ENCODE measurements around the gene SIRPG.
A peak's percentile ranks its signal among the peaks of the same experiment; 100 is the strongest.
"Not testable (repeated sequence)": the region's sequence is repeated elsewhere in the genome, so short reads cannot be mapped to it uniquely, and the experiment has no call there.

Gene SIRPG

DNA sequence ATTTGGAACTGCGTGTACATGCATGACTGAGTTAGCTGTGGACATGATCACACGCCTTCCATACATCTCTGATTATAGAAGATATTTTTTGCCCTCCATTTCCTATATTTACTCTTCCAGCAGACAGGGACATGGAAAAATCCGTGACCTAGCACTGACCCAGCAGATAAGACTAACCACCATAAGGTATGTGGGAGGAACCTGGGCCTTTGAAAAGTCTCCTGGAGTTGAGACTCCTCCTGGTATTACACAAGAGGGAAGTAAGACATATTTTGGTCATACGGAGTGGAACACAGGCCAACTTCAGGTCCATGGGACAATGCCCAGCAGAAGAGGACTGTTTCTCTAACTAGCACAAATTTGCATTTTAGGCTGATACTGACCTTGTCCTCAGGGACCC lies 24.0 kb downstream of the SIRPG start:
- no peak for DNase-seq

DNA sequence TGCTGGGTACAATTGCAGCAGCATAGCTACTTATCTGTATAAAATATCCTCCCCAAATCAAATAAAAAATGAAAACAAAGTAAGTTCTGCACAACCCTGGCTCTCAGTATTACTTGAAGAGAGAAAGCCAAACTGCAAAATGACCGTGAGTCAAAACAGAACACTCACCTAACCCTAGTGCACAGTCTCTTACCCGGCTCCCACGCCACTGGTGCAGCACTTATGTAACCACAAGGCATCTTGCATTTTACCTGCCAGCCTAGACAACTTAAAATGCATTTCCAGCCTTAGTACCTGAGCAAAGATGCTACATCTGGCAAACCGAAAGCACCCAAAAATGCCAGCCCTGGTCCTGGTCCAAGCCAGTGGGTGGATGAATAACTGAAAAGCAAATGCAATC lies 25.4 kb downstream of the SIRPG start:
- DNase-seq: no peak

DNA sequence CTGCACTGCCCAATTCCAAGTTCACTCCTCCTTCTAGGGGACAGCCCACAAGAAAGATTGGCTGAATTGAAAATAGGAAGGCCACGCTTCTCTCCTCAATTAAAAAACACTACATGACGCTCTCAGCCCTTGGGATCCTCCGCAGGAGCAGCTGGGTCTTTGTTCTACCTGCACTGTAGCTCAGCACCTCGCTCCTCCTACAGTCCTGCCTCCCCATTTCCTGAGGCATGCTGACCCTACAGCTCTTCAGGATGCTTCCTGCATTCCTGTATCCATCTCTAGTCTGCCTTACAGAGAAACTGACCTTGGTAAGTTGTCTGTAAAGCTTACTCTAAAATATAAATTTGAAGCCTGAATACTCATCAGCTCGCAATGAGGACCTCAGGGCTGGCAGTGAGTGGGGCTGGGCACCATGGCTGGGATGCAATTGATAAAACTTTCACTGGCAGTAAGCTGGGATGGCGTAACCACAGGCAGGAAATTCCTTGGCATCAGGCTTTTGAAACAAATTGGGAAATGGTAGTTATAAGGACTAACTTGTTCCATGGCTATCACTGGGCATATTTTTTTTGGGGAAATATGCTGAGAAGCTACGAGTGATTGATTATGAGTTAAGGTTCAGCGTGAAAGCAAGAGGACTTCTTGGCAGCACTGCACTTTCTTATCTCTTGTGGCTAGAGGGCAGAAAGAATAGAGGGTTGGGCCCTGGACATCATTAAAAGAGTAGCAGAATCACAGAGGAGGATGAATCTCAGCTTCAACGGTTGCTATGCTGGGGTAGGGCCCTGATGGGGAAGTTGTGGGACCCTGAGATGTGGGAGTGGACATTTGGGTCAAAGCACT lies 26.0 kb downstream of the SIRPG start:
- peak; percentile 13 for DNase-seq

DNA sequence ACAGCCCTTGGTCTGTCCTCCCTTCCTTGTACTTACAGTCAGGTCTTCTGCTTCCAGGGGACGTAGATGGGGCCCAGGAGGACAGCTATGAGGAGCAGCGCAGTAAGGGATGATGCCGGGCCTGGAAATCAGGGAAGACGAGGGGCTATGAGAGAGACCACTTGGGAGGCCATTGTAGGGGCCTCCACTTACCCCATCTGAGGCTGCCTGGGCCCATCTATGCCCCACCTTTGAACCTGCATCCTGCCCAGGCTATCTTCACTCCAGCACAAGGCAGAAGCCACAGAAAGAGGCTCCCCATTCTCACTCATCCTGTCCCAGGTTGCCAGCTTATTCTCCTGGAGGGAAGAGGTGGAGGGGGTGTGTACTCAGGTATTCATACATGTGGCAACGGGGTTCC lies 27.4 kb downstream of the SIRPG start:
- no peak for DNase-seq

DNA sequence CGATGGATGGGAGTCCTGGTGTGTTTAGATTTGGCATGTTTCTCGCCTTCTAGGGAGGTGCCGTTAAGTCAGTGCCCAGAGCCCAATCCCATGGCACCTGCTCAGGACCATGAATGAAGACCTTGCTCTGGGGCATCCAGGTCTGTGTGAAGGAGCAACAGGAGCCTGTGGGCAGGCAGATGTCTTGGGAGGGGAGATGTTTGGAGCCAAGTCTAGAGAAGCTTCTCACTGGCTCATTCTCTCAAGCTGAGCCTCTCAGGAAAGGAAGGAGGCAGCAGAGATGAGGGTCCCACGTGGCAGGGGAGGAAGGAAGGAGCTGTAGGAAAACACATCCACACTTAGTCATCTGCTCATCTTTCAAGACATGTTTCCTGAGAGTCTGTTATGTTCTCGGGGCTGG lies 28.3 kb downstream of the SIRPG start:
- DNase-seq: no peak

DNA sequence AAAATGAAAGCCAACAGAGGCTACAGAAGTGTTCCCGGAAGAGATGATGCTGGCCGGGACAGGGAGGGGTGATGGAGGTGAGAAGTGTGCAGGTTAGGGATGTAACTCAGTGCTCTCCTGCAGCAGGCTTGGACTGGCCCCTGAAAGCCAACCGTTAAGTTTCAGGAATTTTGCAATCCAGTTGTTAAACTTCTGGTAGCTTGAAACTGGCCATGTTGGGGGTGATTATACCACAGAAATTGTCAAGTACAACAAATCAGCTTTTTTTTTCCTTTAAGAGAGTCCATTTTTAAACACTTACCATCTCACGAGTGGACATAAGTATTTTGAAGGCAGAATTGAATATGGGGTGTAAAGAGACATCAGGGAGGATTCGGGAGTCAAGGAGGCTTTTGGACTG lies 29.0 kb downstream of the SIRPG start:
- DNase-seq: no peak

DNA sequence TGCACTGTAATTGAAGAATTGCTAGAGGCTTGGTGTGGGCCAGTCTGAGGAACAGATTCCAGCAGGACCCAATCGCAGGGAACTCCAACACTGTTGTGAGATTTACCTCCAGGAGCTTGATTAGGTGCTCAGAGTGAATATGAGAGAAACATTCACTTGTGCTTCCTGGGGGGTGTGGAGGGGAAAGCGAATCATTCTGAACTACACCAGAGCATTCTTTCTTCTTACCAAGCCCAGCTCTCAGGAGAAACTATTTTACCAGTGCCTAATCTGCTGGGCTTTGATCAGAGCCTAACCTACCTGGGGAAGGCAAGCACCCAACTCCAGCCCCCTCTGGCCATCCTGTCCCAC lies 30.4 kb downstream of the SIRPG start:
- no peak for DNase-seq

DNA sequence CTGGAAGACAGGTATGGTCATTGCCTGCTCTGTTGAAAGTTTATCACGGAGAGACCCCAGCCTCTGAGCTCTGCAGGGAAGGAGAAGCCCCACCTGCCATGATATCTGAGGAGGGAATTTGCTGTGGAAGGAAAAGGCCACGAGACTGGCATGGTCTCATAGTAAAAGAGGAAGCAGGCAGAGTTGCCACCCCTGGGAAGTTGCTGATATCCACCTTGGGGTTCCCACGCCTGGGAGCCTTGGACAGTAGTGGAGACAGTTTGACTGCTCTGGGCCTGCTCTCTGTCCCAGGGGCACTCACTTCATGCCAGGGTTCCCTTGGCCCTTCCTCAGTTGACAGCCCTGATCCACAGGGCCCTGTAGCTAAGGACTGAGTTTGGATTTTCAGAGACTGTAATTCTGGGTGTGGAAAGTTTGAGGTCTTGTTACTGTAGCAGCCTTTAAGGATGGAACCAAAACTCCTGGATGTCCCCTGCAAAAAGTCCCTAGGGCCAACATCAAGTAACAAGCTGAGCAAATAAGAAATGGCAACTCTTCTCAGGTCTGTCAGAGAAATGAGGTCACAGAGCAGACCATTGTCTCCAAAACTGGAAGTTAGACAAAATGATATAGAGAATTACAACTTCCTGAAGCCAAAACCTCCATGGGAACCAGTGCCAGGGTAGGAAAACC lies 30.9 kb downstream of the SIRPG start:
- DNase-seq: no peak

DNA sequence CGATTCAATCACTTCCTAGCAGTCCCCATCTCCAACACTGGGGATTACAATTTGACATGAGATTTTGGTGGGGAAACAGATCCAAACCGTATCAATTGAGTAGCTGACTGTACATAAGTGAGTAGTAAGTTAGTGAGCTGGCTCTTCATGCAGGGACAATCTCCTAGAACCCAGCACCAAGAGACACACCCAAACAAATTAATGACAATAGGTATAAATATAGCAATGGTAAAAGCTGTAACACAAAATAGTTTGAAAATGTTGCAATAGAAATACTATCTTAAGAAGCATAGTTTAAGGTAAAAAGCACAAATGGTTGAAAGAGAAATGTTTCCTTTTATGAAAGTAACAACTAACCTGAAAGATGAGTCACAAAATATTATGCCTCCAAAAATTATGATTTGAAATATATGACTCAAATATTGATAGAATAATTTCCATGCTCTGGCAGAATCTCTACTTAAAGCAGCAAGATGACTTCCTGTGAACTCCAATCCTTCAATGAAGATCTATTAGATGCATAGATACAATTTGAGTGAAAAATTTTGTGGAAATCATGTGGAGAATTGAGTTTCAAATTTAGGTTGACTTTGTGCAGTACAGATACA lies 32.4 kb downstream of the SIRPG start:
- DNase-seq: no peak

DNA sequence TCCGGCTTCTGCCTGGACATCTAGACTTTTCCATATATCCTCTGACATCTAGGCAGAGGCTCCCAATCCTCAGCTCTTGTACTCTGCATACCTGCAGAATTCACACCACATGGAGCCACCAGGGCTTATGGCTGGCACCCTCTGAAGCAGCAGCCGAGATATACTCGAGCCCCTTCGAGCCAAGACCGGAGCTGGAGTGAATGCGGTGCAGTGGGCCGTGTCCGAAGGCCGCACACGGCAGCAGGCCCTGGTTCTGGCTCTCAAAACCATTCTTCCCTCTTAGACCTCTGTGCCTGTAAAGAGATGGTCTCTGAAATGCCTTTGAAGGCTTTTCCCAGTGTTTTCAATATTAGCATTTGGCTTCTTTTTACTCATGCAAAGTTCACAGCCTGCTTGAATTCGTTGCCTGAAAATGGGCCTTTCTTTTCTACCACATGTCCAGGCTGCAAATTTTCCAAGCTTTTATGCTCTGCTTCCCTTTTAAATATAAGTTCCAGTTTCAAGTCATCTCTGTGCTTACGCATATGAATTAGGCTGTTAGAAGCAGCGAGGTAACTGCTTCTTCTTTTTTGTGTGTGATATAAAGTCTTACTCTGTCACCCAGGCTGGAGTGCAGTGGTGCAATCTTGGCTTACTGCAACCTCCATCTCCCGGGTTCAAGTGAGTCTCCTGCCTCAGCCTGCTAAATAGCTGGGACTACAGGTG lies 33.9 kb downstream of the SIRPG start:
- DNase-seq: no peak

DNA sequence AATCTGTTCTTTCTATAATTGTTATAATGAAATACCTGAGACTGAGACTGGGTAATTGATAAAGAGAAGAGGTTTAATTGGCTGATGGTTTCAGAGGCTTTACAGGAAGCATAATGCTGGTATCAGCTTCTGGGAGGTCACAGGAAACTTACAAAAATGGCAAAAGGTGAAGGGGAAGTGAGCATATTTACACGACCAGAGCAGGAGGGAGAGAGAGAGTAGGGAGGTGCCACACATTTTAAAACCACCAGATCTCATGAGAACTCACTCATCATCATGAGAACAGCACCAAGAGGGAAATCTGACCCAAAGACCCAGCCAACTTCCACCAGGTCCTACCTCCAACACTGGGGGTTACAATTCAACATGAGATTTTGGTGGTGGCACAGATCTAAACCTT lies 35.1 kb downstream of the SIRPG start:
- no peak for DNase-seq

DNA sequence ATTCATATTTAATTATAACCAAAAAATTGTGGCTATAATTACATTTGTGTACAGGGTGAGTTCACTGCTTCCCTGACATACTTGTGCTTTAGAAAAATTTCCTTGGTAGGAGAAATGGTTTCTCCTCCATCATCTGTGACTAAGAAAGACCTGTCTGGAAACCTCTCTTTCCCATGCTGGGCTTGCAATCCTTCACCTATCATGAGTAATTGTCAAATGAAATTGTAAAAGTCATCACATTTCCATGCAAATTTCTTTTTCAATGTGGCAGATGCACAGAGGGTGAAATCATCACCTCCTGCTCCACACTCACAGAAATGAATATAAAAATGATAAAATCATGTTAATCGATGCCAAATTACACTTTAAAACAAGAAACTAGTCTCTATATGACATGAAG lies 36.3 kb downstream of the SIRPG start:
- DNase-seq: no peak

DNA sequence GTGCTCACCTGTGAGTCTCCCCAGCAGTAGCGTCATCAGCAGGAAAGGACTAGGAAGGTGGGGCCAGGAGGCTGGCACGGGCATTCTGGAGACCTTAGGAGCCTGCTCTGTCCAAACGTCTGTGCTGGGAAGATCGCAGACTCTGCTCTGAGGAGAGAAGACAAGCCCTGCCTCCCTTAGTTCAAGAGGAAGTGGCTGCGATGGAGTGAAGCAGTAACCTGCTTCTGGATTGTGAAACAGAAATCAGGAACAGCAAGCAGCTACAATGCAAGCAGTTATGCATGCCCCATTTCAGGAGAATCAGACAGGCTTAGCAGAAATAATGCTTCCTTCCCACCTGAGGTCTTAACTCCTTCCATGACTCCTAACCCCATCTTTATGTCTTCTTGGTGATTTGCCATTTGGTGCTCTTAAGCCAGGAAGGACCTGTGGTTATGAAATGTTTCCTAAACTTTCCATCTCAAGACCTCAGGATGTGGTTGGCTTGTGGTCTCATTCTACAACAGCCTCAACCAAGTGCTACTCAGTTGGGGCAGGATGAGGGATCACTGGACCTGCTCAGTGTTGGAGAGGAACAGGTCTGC lies 37.6 kb downstream of the SIRPG start, which contains the start of gene SIRPB1:
Gene SIRPB1 (minus strand): TSS at position 149 of the 584 bp plus-strand sequence. CDS start 65 bp downstream, at position 84.
- no peak for DNase-seq

DNA sequence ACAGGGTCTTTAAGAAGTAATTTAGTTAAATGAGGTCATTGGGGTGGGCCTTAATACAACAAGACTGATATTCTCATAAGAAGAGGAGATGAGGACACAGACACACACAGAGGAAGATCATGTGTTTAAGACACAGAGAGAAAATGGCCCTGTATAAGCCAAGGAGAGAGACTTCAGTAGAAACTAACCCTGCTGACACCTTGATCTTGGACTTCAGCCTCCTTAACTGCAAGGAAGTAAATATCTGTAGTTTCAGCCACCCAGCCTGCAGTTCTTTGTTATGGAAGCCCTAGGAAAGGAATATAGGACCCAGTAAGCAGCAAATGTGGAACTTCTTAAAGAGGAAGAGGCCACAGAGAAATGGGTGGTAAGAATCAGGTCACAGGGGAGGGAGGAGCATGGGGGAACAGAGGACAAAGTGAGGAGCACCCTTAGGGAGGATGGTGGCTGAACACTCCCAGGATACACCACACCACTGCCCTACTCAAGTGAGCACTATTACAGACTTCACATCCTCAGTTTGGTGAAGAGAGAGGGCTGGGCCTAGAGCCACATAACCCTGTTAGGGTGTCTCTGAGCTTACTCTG lies 38.5 kb downstream of the SIRPG start:
- DNase-seq: no peak

DNA sequence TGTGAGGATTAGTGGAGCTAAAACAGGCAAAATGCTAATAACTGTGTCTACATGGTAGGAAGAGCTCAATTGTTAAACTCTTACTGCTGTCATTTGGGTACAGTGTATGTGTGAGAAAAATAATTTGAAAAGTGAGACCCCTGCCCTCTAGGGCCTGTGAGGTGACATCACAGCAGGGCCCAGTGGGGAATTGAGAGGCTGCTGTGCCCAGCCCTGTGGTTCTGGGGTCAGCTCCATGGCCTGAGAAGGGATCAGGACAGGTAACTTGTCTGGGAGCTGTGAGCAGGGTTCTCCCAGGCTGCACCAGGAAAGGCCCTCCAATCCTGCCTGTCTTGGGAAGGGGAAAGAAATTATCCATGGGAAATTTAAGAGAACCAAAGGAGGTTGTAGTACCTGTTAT lies 39.1 kb downstream of the SIRPG start:
- DNase-seq: no peak

DNA sequence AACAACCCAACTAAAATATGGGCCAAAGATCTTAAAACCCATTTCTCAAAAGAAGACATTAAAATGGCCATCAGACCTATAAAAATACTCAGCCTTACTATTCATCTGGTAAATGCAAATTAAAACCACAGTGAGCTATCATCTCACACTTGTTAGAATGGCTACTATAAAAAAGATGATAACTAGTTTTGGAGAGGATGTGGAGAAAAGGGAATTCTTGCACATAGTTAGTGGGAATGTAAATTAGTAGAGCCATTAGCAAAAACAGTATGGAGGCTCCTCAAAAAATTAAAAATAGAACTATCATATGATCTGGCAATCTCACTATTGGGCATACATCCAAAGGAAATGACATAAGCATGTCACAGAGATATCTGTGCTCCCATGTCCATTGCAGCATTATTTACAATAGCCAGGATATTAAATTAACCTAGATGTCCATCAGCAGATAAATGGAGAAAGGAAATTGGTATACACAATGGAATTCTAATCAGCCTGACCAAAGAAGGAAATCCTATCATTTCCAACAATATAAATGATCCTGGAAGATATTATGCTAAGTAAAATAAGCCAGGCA lies 40.6 kb downstream of the SIRPG start:
- DNase-seq: no peak

DNA sequence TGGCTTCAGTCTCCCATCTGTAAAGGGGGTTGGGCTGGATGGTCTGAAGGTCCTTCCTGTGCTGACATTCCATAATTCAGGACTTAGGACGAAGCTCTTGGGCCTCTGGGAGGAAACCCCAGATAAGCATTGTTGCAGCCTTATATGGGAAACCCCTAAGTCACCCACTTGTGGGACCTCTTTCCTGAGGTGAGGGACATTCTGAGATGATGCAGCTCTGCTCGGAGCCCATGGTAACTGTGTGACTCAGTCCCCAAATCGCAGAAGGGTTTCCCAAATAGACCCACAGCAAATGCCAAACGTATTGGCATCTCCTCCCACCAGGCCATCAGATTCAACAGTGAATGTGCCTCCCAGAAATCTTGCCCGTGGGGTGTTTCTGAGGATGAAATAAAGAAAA lies 47.2 kb downstream of the SIRPG start:
- not testable (repeated sequence) for DNase-seq

DNA sequence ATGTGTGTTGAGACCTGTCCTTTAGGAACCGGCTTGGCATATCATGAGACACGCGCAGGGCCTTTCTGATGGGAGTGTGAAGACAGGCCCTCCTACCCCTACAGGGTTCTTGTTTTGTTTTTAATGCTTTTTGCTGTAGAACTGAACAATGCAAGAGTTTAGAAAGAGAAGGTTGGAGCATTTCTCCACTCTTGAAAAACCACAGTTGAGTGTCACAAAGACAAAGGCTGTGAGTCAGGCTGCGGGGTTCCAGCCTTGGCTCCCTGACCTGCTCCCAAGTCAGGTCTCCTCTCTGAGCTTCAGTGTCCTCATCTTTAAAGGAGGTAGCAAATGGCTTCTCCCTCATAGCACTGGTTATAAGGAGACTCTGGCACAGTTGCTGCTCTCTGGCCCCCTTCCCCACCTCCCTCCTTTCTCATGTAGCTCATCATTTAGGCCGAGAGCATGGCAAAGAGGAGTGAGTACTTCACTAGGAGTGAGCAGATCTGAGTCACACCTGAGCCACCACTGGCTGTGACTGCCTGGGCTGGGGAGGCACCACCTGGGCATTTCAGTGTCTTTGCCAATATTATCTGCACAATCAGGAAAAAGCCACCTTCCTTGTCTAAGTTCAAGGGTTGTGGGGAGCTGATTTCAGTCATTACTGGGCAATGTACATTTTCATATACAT lies 48.8 kb downstream of the SIRPG start:
- not testable (repeated sequence) for DNase-seq

DNA sequence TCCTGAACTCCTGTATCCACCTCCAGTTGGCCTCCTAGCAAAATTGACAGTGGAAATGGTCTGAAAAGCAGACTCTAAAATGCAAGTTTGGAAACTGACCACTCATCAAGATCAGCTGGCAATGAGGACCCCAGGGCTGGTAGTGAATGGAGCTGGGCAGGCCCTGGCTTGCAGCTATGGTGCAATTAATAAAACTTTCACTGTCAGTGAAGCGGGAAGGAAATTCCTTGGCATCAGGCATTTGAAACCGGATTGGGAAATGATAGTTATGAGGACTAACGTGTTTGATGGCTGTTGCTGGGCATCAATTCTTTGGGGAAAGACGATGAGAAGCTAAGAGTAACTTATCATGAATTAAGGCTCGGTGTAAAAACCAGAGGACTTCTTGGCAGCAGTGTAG lies 56.8 kb downstream of the SIRPG start:
- no peak for DNase-seq

DNA sequence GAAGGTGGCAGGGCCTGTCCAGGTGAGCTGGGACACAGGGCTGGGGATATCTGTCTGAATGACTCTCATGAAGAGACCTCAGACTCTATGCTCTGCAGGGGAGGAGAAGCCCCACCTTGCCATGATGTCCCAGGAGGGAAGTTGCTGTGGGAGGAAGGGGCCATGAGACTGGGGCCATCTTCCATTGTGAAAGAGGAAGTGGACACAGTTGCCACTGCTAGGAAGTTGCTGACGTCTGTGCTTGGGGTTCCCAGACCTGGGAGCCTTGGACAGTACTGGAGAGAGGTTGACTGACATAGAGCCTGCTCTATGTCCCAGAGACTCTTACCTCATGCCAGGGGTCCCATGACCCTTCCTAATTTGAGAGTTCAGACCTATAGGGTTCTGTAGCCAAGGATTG lies 62.2 kb downstream of the SIRPG start:
- DNase-seq: no peak

DNA sequence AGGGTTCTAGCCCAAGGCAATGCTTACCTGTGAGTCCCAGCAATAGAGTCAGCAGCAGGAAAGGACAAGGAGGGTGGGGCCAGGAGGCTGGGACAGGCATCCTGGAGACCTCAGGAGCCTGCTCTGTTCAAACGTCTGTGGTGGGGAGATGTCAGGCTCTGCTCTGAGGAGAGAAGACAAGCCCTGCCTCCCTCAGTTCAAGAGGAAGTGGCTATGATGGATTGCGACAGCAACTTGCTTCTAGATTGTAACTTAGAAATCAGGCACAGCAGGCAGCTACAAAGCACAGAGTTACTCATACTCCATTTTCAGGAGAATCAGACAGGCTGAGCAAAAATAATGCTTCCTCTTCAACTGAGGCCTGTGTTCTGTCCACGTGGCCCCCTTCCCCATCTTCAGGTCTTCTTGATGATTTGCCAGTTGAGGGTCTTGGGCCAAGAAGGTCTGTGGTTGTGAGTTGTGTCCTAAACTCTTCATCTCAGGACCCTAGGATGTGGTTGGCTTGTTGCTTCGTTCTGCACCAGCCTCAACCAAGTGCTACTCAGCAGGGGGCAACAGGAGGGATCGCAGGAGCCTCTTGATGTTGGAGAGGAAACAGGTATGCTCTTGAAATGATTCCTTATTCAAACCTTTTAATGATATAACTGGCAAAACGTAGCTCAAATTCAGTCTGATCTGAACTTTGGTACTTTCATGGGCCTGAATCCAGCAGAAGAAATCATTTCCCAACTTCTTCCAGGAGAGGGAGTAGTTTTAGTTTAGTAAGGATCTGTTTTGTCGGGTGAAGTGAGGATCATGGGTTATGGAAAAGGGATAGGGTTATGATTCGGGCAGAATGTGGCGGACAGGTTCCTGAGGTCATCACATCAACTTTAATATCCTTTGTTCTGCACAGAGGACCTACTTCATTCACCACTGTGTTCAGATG lies 68.8 kb downstream of the SIRPG start:
- DNase-seq: no peak

Measured in EL (cell line).